GDM1 (cell line): ENCODE results near the gene VAV1.
"Not testable (repeated sequence)": the region's sequence is repeated elsewhere in the genome, so short reads cannot be mapped to it uniquely, and the experiment has no call there.

Source experiments
- DNase-seq: peaks from one replicate; lab custom pipeline; 2025; lab: John Stamatoyannopoulos, UW

Gene VAV1

DNA sequence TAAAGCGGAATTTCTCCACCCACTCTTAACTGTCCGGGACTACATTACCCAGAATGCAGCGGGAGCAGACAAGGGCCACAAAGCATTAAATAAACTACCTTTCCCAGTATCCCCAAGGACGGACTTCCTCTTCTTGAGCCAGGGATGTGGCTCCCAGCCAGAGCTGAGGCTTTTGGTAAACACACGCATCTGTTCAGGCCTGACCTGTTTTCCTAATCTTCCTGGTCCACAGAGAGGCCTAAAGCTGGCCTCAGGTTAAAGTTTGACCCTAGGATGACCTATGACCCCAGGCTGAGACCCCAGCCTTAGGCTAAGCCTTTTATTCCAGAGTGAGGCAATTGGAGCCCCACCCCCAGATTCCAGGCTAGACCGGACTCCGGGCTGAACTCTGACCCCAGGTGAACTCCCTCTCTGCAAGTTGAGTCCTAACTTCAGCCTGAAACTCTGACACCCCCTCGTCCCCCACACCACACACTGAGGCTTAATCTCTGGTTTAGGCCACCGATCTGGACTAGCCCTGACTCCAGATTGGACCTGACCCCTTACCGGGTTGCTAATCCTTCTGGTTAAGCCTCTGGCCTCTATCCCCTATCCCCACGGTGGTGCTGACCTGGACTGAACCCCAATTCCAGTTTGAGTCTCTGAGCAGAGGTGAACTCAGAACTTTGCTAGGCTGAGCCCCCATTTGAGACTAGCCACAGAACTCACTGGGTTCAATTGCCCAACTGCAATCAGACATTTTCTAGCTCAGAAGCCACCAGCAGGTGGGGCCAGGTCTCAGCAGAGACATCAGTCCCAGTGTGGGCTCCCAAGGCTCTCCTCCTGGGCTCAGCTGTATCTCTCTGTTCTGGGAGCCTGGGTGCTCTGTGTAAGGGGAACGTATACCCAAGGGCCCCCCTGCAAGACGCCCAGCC, 34.4 kb upstream of the VAV1 start:
- DNase-seq, result peak; percentile 69

DNA sequence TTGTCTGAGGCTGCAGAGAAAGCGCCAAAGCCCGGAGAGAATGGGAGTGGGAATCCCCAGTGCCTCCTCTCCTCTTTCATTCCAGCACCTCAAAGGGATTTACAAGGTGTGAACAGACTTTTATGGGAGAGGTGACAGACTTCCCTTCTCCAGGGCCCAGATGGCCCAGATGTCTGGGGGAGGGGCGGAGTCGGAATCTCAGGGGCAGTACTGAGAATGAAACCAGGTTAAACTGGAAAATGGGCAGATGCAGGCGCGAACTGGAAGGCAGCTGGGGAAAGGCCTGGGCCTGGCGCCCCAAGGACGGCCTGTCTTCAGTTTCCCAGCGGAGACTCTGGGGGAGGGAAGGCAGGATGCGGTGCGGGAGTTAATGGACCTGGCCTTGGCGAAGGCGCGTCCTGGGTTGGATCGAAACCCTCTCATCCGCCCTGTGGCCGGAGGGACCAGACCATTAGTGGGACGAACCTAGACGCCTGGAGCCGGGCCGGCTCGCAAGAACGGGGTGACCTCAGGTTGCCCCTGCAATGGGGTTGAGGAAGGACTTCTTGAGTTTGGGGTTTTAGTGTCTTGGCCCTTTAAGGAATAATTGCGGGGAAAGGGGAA, 33.6 kb upstream of the VAV1 start:
- DNase-seq, result no peak

DNA sequence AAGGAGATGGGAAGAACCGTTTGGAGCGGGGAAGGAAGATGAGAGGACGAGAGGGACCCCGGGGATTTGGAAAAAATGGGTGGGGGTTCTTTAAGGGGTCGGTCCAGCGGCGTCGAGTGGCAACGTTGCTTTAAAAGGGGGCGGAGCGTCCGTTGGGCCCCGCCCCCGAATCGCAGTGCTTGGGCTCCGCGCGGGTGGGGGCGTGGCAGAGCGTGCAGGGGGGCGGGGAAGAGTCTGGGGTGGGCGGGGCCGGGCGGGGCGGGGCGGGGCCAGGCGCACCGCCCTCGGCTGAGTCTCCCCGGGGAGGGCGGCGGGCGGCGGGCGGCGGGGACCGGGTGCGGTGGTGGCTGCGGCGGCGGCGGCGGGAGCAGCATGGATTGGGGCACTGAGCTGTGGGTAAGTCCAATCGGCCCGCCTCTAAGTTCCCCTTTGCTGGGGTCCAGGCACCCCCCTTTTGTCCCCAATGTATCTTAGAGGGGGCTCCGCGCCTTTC, 33.1 kb upstream of the VAV1 start, which contains the start of gene TRIP10:
TSS of gene TRIP10 (plus strand) at position 291 of the 493 bp plus-strand sequence. CDS start at position 373, 82 bp downstream.
- DNase-seq, result peak; percentile 59

DNA sequence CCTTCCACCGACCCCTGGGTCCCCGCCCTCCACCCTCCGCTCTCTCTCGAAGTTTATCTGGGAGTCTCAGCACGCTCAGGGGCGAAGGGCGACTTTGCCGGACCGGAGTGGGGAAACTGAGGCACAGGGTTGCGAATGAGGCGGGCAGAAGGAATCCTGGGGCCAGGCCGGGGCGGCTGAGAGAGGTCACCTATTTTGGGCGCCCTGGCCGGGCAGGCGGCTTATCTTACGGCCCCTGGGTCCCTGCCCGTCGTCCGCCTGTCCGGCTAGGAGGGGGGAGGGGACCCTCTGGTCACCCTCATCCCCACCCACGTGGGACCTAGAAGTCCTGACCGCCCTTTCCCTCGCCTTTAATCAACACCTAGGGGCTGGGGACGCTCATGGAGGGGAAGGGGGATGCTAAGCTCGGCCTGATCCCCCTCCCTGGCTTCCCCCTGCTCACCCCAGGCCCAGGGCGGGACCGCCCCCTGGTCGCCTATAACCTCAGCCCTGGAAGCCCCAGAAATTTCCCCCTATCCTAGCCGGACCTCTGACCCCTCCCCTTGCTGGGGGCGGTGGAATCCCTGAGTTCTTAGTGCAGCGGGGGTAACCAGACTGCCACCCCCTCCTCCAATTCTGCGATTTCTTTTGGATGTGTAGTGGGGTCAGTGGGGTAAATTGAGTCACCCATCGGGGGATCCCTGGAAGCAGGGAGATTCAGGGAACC, 32.5 kb upstream of the VAV1 start:
- DNase-seq, result no peak

DNA sequence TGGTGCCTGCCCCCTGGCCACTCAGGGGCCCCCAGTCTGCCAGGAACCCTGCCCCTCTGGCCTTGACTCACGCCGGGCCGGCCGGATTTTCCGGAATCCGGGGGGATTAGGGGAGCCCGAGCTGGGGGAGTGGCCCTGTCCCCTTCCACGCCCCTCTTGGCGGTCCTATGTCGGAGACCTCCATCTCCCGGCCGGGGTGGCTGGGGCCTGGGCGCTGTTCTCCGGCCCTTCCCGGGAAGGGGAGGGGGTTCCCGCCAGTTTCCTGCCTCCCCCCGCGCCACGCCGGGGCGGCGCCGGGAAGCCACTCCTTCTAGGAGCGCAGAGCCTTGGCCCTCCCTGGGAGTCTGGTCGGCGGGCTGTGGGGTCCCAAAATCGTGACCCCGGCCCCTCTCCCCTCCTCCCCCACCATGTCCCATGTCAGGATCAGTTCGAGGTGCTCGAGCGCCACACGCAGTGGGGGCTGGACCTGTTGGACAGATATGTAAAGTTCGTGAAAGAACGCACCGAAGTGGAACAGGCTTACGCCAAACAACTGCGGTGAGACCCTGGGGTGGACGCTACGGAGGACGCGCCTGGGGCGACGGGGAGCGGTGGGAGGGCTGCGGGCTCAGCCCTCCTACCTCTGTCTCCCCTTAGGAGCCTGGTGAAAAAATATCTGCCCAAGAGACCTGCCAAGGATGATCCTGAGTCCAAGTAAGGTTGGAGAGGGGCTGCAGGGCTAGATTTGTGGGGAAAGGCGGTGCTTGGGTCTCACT, 31.7 kb upstream of the VAV1 start:
- DNase-seq, result no peak

DNA sequence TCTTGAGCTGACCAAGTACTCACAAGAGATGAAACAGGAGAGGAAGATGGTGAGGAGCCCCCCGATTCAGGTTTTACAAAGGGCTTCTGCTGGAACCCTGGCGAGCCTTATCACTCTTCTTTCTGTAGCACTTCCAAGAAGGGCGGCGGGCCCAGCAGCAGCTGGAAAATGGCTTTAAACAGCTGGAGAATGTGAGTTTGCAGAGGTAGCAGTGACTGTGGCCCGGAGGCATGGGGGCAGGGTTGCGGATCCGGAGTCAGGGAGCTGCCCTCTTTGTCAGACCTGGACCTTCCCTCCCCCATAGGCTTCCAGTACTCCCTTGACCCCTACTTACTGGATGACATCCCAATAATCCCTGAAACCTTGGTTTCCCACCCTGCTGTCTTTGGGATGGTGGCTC, 29.4 kb upstream of the VAV1 start:
- DNase-seq, result no peak

DNA sequence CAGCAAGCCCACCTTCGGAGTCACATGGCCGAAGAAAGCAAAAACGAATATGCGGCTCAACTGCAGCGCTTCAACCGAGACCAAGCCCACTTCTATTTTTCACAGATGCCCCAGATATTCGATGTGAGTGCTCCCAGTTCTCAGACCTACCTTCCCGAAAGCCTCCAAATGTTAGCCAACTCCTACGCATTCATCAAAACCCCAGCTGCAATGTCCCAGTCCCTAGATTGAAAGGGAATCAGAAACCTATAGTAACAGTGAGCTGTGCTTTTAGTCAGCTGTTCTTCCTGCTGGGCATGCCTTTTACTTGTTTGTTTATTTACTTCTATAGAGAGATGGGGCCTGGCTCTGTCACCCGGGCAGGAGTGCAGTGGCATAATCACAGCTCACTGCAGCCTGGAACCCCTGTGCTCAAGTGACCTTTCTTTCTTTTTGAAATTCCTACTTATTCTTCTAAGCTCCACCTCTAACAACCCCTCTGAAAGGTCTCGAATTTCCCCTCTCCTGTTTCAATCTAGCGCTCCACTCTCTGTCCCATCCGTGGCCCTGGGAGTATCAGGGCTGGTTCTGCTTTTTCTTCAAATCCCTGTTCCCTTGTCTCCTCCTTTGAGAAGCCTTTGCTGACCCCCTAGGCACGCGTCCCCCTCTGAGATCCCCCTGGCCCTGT, 28.7 kb upstream of the VAV1 start:
- DNase-seq, result no peak

DNA sequence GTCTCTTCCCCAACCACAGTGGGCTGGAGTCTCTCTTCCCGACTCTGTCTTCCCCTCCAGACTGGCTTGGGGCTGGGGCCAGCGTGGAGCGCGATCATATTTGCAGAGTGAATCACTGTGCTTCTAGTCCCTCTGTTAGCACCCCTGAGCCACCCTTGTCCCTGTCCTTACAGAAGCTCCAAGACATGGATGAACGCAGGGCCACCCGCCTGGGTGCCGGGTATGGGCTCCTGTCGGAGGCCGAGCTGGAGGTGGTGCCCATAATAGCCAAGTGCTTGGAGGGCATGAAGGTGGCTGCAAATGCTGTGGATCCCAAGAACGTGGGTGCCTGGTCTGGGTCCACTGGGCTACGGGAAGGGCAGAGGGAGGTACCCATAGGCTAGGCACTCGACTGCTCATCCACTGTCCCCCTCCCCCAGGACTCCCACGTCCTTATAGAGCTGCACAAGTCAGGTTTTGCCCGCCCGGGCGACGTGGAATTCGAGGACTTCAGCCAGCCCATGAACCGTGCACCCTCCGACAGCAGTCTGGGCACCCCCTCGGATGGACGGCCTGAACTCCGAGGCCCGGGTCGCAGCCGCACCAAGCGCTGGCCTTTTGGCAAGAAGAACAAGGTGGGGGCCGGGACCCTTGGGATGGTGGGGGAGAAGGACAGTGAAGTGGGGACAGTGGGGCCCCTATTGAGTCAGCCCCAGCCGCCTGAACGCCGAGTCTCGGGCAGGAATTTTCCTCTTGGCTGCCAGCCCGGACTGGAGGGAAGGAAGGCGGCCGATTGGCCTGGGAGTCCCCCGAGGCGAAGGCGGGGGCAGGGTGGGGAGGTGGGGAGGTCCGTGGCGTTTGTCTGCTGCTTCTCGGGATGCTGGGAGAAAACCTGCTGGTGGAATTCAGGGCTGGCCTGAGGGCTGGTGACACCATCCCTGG, 27.9 kb upstream of the VAV1 start:
- DNase-seq, result no peak

DNA sequence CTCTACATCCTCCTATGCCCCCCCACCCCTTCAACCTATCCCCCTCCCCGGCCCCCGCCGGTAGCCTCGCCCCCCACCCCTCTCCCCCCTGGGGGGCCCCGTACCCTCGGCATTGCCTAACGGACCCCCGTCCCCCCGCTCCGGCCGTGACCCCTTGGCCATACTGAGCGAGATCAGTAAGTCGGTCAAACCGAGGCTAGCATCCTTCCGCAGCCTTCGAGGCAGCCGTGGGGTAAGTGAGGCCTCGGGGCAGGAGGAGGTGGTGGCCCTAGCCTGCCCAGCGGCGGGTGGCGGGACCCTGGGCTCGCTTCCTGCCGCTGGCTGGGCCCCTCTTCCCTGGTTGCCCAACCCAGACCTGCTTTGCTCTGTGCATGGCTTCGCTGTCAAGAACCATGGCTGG, 26.5 kb upstream of the VAV1 start:
- no peak for DNase-seq

DNA sequence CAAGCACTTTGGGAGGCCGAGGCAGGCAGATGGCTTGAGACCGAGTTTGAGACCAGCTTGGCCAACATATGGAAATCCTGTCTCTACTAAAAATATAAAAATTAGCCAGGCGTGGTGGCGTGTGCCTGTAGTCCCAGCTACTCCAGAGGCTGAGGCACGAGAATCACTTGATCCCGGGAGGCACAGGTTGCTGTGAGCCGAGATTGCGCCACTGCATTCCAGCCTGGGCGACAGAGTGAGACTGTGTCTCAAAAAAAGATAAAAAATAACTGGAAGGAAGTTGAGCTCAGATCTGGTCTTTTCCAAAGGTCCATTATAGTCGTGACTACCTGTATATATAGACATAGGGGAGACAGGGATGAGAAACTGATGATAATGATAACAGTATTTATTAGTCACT, 24.0 kb upstream of the VAV1 start:
- DNase-seq, result not testable (repeated sequence)

DNA sequence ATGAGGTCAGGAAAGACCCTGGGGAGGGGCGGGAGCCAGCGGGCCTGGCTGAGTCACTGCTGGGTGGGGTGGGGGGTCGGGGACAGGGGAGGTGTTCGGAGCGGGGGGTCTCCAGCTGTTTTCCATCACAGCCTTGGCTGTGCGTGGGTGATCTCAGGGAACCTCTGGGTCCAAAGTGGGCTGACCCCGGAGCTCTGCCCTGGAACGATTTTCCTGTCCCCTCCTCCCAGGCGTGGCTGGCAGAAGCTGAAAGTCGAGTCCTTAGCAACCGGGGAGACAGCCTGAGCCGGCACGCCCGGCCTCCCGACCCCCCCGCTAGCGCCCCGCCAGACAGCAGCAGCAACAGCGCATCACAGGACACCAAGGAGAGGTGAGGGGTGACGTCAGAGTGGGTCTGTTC, 22.4 kb upstream of the VAV1 start:
- DNase-seq, result no peak

DNA sequence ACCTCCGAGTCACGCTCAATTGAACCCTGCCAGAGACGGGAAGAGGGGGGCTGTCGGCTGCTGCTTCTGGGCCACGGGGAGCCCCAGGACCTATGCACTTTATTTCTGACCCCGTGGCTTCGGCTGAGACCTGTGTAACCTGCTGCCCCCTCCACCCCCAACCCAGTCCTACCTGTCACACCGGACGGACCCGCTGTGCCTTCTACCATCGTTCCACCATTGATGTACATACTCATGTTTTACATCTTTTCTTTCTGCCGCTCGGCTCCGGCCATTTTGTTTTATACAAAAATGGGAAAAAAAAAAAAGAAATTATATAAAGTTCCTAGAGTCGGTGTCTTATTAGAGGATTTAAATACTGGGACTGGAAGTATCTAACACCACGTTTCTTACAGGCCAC, 21.3 kb upstream of the VAV1 start:
- no peak for DNase-seq

DNA sequence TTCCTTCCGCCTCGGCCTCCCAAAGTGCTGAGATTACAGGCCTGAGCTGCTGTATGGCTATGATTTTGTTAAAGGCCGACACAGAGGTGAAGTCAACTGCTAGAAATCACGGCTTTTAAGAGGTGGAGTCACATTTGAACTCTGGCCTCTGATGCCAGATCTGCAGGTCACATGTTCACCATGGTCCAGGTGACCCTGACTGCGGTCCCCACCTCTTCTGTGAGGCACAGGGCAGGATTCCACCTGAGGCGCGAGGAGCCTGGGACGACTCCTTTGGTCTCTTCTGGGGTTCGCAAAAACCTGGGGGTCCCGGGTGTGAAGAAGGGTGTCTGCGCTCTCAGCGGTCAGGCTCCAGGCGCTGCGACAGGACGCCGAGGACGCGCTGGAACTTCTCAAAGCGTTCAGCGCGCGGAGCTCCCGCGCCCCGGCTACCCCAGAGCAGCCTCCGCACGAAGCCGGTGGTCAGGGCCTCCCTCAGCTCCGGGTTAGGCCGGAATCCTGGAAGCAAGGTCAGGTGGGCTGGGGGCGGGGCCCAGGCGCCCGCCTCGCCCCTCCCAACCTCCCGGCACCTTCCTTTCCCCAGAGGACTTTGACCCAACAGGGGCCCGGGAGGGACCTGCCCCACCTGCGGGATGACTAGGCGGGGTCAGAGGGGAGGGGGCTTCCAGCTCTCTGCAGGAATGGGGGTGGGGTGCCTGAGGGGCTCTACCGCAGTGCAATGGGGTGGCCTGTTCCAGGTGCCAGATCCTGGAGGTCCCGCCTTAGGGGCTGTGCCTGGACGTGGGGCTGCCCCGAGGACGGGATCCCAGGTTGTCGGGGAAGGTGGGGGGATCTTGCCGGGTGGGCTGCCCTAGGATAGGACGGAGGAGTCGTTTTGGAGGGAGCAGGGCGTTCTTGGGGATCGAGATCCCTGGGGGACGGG, 20.0 kb upstream of the VAV1 start:
- no peak for DNase-seq

DNA sequence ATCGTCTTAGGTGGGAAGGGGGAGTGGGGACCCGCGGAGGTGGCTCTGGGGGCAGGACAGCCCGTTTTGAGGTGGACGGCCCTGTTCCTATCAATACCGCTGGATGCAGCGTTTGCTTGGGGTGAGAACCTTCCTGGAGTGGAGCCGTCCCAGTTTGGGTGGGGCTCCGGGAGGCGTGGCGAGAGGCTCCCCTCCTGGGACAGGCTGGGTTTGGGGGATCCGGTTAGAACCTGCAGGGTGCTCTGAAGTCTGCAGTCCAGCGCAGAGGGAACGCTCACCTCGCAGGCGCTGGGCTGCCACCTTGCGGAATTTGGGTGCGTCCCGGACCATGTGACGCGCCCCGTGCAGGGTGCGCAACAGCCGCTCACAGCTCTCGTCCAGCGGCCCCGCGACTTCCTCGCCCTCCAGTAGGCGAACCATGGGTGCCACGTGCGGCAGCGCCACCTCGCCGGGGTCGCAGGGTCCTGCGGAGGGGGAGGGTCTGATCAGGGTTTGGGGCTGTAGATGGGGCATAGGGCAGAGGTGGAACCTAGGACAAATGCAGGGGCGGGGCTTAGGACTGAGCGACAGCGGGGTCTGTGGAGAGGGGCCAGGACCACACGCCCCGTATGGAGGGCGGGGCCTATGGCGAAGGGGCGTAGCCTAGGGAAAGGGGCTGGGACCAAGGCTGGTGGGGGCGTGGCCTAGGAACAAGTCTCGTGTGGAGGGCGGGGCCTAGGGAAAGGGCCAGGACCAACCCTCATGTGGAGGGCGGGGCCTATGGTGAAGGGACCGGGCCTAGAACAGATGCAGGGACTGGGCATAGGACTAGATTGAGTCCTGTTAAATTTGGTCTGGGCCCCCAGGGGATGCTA, 19.1 kb upstream of the VAV1 start:
- DNase-seq, result no peak

DNA sequence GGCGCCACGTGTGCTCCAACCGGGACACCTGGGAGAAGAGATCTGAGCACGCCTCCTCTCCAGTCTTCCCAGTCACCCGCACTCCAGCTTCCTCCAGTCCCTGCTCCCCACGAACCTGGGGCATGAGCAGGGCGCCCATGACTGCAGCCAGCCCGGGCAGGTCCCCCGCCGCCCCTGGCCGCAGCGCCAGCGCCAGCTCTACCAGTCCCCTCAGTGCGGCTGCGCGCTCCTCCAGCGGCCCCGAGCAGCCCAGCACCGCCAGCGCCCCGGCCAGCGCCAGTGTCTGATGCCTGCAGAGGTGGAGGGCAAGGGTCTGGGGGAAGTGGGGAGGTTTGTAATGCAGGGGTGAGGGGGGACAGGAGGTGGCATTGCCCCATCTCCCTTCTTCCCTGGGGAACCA, 18.4 kb upstream of the VAV1 start:
- no peak for DNase-seq

DNA sequence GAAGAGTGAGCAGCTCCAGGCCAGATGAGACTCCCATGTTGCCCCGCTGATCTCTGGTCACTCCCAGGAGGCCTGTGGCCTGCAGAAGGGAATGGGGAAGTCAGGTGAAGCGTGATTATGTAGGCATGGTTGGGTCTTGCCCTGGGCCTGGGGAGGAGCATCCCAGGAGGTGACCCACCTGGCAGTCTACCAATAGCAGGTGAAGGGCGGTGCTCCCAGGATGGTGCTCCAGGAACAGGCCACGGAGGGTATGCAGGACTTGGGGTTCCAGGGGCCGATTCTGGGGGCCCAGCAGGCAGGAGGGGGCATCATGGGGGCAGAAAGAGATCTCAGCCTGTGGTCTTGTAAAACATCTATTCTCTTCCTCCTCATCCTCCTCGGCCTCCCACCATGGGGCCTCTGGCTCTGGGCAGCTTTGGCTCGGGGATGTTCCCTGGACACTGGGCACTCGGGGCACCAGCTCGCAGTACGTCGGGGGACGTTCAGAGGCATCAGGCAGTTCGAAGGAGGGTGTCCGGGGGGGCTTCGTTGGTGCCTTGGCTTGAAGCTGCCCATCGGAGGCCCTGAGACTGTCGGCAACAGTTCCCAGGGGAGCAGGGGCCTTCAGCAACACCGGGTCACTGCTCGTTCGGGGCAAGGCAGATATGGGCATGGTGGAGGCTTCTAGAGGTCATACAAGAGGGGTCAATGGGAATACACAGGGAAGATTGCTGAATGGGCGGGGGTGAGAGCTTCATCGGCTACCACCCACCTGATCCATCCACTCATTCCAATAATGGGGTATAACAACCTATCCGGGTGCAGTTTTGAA, 17.6 kb upstream of the VAV1 start:
- DNase-seq, result no peak

DNA sequence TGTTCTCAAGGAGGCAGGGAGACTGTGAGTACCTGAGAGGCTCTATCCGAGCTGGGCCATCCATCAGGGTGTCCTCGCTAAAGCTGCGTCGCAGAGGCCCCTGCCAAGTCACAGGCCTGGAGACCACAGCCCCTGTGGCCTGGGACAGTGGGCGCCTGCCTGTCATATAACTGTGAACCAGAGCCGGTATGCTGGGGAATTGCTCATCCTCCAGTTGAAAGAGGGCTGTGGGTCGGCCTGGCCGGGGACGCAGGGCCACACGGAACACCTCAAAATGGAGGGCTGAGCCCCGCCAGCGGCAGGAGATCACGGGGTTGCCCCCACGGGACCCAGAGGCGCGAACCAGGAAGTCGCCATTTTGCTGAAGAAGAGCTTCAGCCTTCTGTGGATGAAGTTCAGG, 11.9 kb upstream of the VAV1 start:
- DNase-seq, result no peak
